Subcutaneous adipose tissue (tissue), 4 donors: ENCODE measurements around the gene RBSN. TPM values are rescaled to one million over a fixed set of nuclear protein-coding genes. Genes with fewer than 3 reads are reported as not detected.

Experiments
- total RNA-seq, 4 donors: library from RNA; depleted of rRNA; stranded (reverse); fragments of >200 nt; gene quantifications; one replicate each; pipeline ENCODE4 v1.1.0, GENCODE V29; 2016
- TF ChIP-seq, protein P1 (sequence below): fragments of 450-650 bp; IDR thresholded peaks from one replicate; pipeline ENCODE4 v1.5.1; 2016; ENCODE audit warnings: low read depth, mild to moderate bottlenecking, control low read depth, antibody characterized with exemption, moderate library complexity

The RBSN gene
- total RNA-seq, 4 donors from 2014 or later: 18.7 to 28.0 (median 26.2) TPM

DNA sequence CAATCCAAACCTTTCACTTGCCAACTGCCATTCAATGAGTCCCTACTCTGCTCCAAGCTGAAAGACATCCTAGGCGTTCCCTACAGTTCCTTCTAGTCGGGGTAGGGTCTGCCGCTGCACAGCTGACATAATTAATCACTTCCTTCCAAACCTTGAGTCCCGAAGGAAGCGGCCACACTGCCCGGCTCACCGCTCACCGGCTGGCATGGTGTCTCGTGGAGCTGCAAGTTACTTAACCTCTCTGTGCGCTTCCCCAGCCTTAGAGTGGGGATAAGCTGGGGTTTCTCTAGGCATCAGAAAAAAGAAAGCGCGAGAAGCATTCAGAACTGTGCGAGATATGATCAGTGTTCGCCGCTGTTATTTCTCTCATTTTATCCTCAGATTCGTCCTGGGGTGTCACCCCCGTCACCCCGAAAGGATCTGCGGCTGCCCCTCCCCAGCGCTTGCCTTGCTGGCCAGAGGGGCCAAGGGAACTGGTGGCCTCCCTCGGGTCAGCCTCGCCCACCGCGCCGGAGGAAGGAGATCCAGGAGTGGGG lies 34.6 kb downstream of the RBSN start:
- TF ChIP-seq, protein P1, sequence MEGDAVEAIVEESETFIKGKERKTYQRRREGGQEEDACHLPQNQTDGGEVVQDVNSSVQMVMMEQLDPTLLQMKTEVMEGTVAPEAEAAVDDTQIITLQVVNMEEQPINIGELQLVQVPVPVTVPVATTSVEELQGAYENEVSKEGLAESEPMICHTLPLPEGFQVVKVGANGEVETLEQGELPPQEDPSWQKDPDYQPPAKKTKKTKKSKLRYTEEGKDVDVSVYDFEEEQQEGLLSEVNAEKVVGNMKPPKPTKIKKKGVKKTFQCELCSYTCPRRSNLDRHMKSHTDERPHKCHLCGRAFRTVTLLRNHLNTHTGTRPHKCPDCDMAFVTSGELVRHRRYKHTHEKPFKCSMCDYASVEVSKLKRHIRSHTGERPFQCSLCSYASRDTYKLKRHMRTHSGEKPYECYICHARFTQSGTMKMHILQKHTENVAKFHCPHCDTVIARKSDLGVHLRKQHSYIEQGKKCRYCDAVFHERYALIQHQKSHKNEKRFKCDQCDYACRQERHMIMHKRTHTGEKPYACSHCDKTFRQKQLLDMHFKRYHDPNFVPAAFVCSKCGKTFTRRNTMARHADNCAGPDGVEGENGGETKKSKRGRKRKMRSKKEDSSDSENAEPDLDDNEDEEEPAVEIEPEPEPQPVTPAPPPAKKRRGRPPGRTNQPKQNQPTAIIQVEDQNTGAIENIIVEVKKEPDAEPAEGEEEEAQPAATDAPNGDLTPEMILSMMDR: no peak

DNA sequence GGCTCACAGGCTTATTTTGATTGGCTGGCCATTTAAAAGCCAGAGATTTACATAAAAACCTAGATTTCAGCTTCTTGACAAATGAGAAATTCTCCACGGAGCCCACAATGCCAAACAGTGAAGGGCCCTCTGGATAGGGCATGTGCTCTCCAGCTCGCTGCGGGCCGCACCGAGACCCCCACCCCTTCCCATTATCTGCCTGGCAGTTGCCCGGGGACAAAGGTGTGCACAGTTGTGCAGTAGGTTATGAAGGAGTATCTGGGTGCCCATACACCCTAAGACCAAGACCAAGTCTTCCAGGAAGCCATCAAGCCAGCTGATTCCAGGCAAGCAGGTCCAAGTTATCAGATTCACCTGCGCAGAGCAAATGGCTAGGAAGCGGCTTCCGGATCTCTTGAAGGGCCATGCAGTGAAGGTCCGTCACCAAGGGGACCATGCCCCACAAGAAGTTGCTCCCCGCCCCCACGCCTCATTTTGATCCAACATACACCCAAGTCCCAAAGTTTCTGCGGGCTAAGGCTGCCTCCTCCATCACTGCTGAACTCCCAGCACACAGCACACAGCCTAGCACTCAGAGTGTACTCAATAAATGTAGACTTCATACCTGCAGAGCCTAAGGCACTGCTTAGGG lies 35.2 kb downstream of the RBSN start:
- TF ChIP-seq, protein P1: no peak

DNA sequence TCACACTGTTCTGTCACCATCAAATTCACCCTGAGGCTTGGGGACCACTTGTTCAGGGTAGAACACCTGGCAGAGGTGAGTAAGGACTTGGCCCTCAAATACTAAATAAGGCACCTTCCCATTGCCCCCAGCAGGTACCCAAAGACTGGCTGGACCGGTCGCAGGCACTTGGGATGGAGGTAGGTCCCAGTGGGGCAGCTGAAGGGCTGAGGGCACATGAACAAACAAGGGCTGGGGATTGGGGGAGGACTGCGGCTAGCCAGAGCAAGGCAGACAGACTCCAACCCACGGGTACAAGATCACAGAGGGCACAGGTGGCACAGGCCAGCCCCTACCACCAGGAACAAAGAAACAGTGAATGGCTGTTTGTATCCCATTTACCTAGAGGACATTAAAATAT lies 35.7 kb downstream of the RBSN start:
- TF ChIP-seq, protein P1: no peak

DNA sequence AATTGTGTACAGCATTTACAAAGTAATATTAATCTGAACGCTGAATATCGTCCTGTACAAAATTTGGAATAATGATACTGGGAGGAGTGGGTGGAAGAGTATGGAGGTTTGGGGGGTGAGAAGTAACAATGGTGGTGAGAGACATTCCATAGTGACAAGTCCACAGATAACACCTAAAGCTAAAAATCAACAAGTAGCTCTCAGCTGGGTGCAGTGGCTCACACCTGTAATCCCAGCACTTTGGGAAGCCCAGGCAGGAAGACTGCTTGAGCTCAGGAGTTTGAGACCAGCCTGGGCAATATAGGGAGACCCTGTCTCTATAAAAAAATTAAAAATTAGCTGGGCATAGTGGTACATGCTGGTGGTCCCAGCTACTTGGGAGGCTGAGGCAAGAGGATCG lies 38.9 kb downstream of the RBSN start:
- TF ChIP-seq, protein P1: no peak

DNA sequence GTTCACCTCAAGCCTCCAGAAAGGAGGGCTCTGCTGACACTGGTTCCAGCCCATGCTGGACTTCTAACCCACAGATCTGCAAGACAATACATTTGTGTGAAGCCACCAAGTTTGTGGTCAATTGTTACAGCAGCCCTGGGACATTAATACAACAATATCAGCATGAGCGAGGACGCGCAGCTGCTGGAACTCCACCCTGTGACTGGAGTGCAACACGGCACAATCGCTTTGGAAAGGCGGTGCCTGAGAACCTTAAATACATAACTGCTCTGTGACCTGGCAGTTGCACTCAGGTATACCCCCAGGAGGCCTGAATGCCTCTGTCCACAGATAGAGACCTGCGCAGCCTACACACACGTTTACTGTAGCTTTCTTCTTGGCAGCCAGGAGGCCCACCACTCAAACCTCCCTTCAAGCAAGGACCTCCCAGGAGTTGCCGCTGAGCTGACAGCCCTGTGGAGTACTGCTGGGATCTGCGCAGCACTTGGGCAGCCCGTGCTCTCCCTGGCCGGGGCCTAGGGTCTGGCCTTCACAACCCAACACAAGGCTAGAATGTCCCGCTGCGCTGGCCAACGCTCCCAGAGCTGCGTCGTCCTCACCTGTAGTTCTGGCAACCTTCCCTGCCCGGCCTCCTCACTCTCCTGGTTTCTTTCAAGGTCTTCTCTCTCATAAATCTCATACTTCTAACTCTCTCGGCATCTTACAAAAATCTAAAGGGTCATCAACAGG lies 42.1 kb downstream of the RBSN start:
- TF ChIP-seq, protein P1: no peak

DNA sequence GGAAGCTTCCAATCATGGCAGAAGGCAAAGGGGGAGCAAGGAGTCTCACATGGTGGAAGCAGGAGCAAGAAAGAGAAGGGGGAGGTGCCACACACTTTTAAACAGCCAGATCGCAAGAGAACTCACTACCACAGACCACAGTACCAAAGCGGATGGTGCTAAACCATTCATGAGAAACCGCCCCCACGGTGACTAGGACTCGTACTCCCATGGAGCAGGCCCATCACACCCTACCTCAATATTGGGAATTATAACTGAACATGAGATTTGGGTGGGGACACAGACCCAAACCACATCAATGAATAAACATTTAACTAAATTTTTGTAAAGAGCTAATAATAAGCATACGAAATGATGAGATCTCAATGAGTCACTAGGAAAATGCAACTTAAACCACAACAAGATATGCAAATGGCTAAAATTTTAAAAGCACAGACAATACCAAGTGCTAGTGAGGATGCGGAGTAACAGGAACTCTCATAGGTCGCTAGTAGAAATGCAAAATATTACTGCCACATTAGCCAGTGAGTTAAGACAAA lies 43.9 kb downstream of the RBSN start:
- TF ChIP-seq, protein P1: no peak

DNA sequence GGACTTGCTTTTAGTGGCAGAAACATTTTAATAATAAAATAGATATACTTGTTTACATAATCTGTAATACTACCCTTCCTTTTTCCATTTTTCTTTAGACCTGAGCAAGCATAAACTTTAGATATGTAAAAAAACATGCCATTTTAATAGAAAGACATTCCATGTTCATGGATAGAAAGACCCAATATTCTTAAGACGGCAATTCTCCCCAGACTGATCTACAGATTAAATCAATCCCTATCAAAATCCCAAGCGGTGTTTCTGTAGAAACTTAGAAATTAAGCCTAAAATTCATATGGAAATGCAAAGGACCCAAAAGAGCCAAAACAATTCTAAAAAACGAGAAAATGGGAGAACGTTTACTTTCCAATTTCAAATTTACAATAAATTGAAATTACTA lies 45.4 kb downstream of the RBSN start:
- TF ChIP-seq, protein P1: no peak
